Measurements from ENCODE around the gene CPNE5. TPM values are rescaled to one million over a fixed set of nuclear protein-coding genes. Genes with fewer than 3 reads are reported as not detected.

The CPNE5 gene
- total and polyA plus RNA-seq, 9 of the 15 experiments (the other 6 are each of a cell fraction or from before 2014, with no cell fraction given): 0.14 to 1.0 (median 0.46) TPM; not detected in 2

GRCh38 chr6:36874443-36875249 is 35.4 kb upstream of the CPNE5 start, which contains the start of gene PPIL1 (continued):
- TF ChIP-seq ZNF175 (CRISPR knock-in tag; IDR thresholded peaks at IDR 0.05; ENCODE audit: low read depth): peak; percentile 81; the same call in 1 of the 2 replicates
- TF ChIP-seq NR2F6 (CRISPR knock-in tag; IDR thresholded peaks at IDR 0.05): no peak
- no peak for TF ChIP-seq ATF6 (CRISPR knock-in tag; IDR thresholded peaks at IDR 0.05)
- peak; percentile 20 for TF ChIP-seq ZBTB12 (CRISPR knock-in tag; IDR thresholded peaks at IDR 0.05)
- no peak for TF ChIP-seq SMAD3 (CRISPR knock-in tag; conservative IDR thresholded peaks at IDR 0.05)
- peak; percentile 91; the same call in 1 of the 2 replicates for TF ChIP-seq KLF1 (tag; IDR thresholded peaks at IDR 0.05)
- no peak for TF ChIP-seq SRSF7 (optimal IDR thresholded peaks at IDR 0.05; ENCODE audit: low read depth, low read length)
- peak; percentile 50; the same call in 1 of the 2 replicates for TF ChIP-seq THAP12 (CRISPR knock-in tag; IDR thresholded peaks at IDR 0.05)
- TF ChIP-seq GTF2E2 (tag; IDR thresholded peaks at IDR 0.05): peak; percentile 80; the same call in 1 of the 2 replicates
- TF ChIP-seq, protein P1, sequence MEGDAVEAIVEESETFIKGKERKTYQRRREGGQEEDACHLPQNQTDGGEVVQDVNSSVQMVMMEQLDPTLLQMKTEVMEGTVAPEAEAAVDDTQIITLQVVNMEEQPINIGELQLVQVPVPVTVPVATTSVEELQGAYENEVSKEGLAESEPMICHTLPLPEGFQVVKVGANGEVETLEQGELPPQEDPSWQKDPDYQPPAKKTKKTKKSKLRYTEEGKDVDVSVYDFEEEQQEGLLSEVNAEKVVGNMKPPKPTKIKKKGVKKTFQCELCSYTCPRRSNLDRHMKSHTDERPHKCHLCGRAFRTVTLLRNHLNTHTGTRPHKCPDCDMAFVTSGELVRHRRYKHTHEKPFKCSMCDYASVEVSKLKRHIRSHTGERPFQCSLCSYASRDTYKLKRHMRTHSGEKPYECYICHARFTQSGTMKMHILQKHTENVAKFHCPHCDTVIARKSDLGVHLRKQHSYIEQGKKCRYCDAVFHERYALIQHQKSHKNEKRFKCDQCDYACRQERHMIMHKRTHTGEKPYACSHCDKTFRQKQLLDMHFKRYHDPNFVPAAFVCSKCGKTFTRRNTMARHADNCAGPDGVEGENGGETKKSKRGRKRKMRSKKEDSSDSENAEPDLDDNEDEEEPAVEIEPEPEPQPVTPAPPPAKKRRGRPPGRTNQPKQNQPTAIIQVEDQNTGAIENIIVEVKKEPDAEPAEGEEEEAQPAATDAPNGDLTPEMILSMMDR (IDR thresholded peaks at IDR 0.05 in 2 of 3, conservative IDR thresholded peaks at IDR 0.05 in 1 of 3; ENCODE audit: insufficient read depth in 2 of 3, low read depth in 1 of 3, low read length in 3 of 3): 0 out of 6 replicates have a peak, but pooled peaks of 1 of the 3 experiments have one; percentile 0
- TF ChIP-seq MNT (conservative IDR thresholded peaks at IDR 0.05): peak; percentile 99
- TF ChIP-seq GATAD2B (IDR thresholded peaks at IDR 0.05; ENCODE audit: borderline replicate concordance): peak; percentile 48; the same call in 1 of the 2 replicates
- TF ChIP-seq TFAM (CRISPR knock-in tag; conservative IDR thresholded peaks at IDR 0.05): no peak
- no peak for TF ChIP-seq COPS2 (conservative IDR thresholded peaks at IDR 0.05)
- TF ChIP-seq CBX8 (IDR thresholded peaks at IDR 0.05; ENCODE audit: borderline replicate concordance, extremely low read depth, low read depth, low read length, poor library complexity, severe bottlenecking): no peak
- no peak for TF ChIP-seq CBX5 (IDR thresholded peaks at IDR 0.05; ENCODE audit: borderline replicate concordance, low read depth)
- TF ChIP-seq IRF2 (CRISPR knock-in tag; IDR thresholded peaks at IDR 0.05): no peak
